ENCODE data around the gene SOX18.
"Not testable (repeated sequence)": the region's sequence is repeated elsewhere in the genome, so short reads cannot be mapped to it uniquely, and the experiment has no call there.

GRCh38 chr20:64088586-64088985 is 39.1 kb upstream of the SOX18 start:
- TF ChIP-seq CTCF (conservative IDR thresholded peaks at IDR 0.05; ENCODE audit: low read depth in 2 of 2); EZH2 (IDR thresholded peaks at IDR 0.05; ENCODE audit: low read depth, unreplicated experiment); STAT1 (IDR thresholded peaks at IDR 0.05; ENCODE audit: unreplicated experiment); EZH2phosphoT487 (IDR thresholded peaks at IDR 0.05; ENCODE audit: unreplicated experiment); JUNB (IDR thresholded peaks at IDR 0.05; ENCODE audit: unreplicated experiment); POLR2AphosphoS5 (IDR thresholded peaks at IDR 0.05; ENCODE audit: low read depth); ZNF331 (CRISPR knock-in tag; IDR thresholded peaks at IDR 0.05; ENCODE audit: low read depth); ZNF462 (CRISPR knock-in tag; IDR thresholded peaks at IDR 0.05): not testable (repeated sequence)

Data from GM23338 (cell line).